Activated CD4-positive, CD25-positive, alpha-beta regulatory T cell (primary cell): ENCODE measurements around the gene GORAB.
A peak's percentile ranks its signal among the peaks of the same experiment; 100 is the strongest.

ENCODE experiments used
- DNase-seq, 4 experiments: peaks; one replicate each; lab custom pipeline; 2025; lab: John Stamatoyannopoulos, UW

The GORAB gene, protein sequence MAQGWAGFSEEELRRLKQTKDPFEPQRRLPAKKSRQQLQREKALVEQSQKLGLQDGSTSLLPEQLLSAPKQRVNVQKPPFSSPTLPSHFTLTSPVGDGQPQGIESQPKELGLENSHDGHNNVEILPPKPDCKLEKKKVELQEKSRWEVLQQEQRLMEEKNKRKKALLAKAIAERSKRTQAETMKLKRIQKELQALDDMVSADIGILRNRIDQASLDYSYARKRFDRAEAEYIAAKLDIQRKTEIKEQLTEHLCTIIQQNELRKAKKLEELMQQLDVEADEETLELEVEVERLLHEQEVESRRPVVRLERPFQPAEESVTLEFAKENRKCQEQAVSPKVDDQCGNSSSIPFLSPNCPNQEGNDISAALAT

DNA sequence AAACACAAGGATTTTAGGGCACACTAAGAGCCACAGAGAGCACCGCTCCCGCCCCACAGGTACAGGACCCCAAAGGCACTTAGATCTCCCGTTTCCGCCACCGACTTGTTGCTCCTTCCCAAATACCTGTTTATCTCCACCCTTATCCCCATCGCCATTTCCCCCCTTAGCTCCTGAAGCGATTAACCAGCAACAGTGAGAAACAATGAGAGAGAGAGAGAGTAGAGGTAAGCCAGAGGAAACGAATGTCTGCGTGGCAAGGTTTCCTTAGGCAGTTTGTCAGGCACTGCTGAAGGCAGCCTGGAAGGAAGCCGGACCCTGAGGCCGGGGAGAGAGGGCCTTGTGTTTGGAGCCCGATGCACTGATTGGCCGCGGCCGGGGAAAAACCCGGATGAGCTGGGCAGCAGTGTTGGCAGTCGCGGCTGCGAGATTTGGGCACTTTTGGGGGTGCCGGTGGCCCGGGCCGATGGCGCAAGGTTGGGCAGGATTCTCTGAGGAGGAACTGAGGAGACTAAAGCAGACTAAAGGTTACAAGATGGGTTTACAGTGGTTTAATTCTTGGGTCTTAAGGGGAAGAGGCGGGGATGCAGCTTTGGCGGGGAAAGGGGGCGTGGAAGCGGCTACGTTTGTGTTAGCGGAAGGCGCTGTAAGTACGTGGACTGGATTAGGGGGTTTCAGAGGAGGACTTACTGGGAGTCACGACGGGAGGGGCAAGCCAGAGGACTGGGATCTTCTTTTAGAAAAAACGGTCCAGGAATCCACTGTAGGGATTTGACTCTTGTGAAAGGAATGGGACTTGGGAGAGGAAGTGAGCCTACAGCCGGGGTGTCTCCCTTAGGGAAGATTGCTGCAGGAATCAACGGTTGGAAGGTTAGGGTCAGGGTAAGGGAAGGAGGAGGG, at the start of gene GORAB:
Gene GORAB, plus strand, starts transcription at position 409 of the 900 bp plus-strand sequence. Its CDS starts 58 bp downstream, at position 467.
- DNase-seq: peak; percentile 58 to 71 (median 61)

DNA sequence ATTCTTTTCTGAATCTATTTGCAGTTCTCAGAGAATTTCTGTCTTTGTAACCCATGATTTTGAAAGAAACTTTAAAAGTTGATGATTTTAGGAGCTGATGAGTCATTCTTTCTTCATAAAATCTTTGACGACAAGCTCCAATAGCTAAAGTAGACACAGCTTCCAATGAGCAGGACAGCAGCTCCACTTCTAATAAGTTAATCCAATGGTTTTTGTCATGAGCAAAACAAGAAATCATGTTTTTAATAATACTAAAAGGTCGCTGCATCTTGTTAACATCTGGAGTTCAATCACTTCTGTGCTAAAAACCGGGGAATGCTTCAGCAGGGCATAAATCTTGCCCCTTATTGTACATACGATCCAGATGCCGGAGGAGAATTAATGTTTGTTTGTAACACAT, 48.9 kb upstream of the GORAB start:
- no peak for DNase-seq

DNA sequence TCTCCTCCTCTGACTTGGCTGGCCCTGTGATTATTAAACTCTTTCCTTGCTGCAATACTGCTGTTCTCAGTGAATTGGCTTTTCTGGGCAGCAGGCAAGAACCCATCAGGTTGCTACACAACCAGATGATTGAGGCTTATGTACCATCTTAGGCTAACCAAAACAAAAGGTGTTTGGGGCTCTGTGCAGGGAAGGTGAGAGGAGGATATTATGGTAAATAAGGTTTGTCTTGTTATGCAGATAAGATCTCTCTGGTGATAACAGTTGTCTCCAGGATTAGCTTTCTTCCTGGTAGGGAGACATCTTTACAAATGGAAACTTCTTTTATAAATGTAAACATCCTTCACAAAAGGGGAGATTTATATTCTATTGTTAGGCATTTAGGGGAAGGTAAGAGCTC, 44.5 kb upstream of the GORAB start:
- DNase-seq: no peak

DNA sequence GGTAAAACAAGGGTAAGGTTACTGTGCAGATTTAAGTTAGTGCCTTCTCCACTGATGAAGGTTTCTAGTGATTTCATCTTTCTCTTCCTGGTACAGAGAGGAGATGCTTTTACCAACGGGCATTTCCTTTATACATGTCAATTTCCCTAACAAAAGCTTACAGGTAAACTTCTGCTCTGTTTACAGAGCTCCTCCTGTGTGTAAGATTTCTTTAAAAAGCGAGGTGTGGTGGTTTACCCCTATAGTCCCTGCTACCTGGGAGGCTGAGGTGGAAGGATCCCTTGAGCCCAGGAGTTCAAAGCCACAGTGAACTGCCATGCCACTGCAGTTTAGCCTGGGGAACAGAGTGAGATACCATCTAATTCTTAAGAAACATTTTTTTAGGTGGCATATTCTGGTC, 40.7 kb upstream of the GORAB start:
- DNase-seq: no peak

DNA sequence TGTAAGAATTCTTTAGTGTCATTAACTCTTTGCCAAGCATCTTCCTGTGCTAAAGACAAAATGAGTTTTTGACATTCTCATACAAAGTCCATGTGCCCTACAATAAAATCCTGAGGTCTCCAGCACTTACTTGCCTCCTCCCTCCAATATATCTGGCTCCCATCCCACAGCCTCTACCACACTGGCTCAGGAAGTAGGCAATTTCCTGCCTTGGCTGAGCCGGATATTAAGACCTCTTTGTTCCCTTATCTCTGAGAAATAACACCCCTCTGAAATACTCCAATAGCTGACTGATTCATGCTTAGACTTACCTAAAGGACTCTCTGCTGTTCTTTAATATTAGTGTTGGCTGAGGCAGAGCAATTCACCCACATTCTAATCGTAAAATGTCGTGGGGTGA, 37.6 kb upstream of the GORAB start:
- DNase-seq: no peak

DNA sequence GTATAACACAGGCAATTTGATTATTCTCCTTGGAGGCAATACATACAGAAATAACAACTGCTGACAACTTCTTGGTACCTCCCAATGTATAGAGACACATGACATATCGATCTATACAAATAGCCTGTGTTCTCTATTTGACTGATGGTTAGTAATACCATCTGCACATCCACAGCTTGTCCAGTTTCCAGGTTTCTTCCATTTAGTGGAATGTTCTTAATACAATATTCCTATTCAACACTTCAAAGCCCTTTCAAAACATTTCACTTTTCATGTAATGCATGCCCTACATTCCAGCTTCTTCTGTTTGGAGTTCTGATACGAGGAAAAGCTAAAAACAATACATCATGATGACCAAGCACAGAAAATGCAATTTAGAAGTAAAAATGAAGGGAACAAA, 37.0 kb upstream of the GORAB start:
- no peak for DNase-seq

GRCh38 chr1:170498876-170499275, 33.1 kb upstream of the GORAB start:
- DNase-seq: no peak

DNA sequence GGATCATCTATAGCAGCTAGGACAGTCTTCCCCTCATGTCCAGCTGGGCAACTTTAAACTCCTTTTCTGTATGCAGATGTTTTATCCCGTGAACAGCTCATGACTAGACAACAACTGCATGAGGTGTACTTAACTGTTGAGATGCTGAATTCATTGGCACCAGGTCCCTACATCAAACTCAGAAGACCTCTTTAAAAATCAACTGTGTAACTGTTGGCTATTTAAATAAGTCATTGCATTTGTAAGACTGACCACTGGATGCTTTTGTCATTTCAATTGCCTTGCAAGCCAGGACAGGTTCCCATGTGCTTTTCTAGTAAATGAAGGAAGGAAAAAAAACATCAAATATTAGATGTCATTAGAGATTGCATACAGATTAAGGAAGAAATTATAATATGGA, 28.3 kb upstream of the GORAB start:
- no peak for DNase-seq

DNA sequence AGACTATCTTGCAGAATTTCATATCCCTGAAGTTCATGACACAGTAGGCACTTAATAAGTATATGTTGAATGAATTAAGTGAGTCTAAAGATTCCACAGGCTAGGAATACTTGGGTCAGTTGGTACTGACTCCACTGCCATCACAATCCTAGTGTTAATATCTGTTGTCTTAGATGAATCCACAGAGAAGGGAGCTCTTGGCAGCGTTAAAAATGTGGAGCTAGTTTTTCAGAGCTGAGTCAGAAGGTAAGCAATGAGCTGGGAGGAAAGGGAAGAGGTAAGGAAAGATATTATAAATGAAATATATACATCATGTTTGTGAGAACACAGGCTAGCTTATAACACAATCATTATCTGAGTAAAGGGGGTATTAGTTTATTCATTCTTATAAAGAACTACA, 21.8 kb upstream of the GORAB start:
- no peak for DNase-seq

DNA sequence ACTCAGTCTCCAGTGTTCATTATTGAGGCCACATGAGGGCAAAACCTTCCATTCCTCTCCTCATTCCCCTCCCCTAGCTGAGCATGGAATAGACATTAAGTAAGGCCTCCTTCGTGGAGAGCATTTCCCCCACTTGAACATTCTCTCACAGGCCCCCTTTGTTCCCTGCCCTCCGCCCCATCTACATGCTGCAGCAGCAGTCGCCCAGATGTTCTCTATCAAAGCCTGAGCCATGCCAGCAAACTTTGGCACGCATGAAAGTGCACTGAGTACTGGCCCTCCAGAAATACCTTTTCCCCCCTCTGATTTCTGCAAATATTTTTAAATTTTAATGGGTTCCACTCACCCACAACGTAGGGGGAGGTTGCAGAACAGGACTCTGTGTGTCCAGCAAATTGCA, 20.9 kb upstream of the GORAB start:
- DNase-seq: no peak

DNA sequence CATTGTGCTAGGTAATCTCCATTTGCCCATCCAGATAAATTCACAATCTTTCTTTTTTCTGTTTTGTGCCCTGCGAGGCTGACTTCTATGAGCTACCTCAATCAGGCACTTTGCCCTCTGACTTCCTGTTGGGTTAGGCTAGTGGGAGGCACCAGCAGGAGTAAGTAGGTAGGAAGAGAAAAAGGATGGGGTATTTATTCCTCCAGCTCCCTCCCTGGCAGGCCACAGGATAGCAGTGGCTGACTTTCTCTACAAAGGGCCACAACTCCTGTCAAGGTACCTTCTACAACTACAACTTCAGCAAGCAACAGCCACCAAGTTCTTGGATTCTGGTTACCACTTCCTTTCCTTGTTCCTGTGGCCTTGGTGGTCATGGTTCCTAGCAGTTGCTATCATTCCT, 18.8 kb upstream of the GORAB start:
- DNase-seq: no peak

- no peak for DNase-seq
These were observed 13.7 kb upstream of the GORAB start for GRCh38 chr1:170518185-170518834.

- no peak for DNase-seq
These were observed 13.0 kb upstream of the GORAB start for GRCh38 chr1:170518965-170519364.

DNA sequence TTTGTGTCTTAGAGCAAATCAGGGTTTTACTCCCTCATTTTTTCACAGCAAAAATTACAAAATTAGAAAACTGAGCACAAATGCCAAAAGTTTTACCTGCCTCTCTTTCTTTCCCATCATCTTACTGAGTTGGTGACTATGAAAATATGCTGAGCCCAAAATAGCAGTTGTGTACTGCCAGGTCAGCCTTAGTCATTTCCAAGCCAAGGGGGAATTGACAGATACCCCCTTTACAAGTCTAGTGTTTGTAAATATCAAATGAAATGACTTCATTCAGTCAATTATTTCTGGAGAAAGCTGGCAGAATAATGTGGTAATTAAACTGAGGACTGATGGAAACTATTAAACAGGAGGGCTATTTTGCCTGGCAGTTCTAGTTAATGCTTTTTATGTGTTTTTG, 11.4 kb upstream of the GORAB start:
- DNase-seq: no peak

- no peak for DNase-seq
These were observed 10.1 kb upstream of the GORAB start for GRCh38 chr1:170521818-170522217.

DNA sequence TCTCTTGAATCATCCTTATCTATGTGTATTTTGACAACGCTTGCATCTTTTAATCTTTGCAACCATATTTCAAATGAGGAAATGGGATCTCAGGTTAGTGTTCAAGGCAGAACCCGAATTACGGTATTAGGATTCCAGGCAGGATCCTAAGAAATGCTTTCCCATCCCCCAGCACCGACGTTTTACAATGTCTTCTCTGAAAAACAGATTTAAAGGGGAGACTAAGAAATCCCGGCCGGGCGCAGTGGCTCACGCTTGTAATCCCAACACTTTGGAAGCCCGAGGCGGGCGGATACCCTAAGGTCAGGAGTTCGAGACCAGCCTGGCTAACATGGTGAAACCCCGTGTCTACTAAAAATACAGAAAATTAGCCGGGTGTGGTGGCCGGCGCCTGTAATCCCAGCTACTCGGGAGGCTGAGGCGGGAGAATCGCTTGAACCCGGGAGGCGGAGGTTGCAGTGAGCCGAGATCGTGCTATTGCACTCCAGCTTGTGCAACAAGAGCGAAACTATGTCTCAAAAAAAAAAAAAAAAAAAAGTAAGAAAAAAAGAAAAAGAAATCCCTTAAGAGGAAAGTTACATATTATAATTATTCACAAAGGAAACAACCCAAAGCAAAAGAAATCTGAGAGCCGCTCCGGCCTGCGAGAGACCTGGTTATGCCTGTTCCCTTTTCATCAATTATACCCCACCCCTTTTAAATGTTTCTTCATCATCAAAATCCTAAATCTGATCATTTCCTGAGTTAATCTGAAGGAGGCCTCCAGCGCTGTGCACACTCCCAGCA, 801 bp upstream of the GORAB start:
- DNase-seq: no peak

DNA sequence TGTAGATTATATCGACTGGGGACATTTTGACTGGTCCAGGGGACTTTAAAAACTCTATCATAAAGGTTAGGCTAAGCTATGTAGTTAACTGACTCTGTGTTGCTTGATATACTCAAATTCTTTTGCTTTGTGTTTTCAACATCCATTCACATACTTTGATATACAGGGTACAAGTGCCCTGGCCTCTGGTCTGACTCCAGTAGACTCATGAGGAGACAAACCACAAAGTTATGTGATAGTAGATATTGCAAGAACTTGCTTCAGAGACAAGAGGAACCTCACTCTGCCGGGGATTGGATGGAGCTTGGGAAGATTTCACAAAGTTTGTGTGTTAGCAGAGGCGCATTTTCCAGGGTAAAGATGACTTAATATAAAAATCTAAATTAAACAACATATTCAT, 1.3 kb downstream of the GORAB start:
- no peak for DNase-seq

GRCh38 chr1:170534626-170535147, 2.7 kb downstream of the GORAB start:
- DNase-seq: no peak

DNA sequence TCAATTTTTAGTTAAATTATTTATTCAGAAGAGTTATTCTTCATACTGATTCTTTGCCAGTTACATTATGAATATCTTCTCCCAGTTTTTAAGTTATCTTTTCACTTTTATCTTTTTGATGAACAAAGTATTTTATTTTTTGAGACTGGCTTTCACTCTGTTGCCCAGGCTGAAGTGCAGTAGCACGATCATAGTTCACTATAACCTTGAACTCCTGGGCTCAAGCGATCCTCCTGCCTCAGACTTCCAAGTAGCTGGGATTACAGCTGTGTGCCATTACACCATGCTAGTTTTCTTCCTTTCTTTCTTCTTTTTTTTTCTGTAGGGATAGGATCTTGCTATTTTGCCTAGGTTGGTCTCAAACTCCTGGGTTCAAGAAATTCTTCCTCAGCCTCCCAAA, 3.5 kb downstream of the GORAB start:
- DNase-seq: no peak

DNA sequence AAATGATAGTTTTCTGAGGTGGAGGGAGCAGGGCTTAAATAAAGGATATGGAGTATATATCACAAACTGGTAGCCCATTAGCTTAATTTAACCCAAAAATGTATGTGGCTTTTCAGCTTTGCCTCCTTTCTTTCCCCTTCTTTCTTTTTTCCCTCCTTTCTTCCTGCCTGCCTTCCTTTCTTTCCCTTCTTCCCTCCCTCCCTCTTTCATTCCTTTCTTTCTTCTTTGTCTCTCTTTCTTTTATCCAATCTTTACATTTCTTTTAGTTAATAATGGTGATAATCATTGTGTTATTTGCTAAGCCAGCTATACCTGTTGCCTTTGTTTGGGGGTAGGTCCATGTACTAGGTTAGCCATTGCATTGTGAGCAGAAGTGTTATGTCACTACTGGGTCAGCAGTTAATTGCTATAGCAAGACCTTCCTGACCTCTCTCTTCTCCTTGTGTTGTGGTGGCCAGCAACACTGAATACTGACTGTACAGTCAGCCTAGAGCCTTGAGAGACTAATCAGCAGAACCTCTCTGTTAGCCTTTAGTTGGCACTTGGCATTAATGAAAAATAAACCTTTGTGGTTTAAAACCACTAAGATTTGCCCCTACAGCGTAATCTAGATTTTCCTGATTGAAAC, 5.1 kb downstream of the GORAB start:
- DNase-seq: no peak

DNA sequence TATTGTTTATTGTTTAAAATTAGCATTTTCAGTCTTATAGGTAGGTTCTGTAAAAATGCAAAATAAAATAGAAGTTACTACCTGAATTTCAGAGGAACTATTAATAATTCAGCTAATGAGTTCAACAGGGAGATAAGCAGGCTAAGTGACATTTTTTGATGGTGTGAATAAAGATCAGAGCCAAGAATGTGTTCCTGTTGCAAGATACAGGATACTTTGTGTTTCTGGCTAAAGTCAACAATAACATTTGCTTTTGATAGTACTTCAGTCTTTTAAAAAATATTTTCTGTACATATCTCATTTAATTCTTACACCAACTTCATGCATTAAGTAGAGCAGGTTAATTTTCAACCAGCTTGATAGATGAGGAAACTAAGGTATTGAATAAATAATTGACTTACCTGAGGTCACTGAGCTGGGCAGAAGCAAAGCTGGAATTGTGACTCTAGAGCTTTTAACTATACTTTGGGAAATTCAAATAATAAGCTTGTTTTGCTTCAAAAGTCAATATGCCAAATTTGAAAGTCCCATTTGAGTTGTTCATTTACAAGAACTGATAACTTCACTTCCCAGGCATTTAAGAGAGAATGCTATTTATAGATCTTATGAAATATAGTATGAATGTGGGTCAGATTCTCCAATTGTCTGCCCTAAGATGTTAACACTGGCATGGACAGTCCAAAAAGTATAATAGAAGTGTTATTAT, 6.0 kb downstream of the GORAB start:
- no peak for DNase-seq
